Activated CD8-positive, alpha-beta T cell treated with anti-CD3 and anti-CD28 coated beads, Interleukin-2, amount 10 ng/mL, durations not matched to agents 7 days and 5 days (primary cell): ENCODE results near the gene CFAP54. TPM values are rescaled to one million over a fixed set of nuclear protein-coding genes. Genes with fewer than 3 reads are reported as not detected.
"Not testable (repeated sequence)": the region's sequence is repeated elsewhere in the genome, so short reads cannot be mapped to it uniquely, and the experiment has no call there.

Experiments used
- ATAC-seq: fragments of 150-1000 bp; cut with Tn5 transposase; one replicate; pipeline ENCODE4 v1.10.0; 2021; ENCODE audit warnings: moderate library complexity
- CTCF ChIA-PET: fragments of 350-600 bp; sonication (Branson Sonifier 250); formaldehyde crosslinking; loops from one replicate; lab custom pipeline; 2021; ENCODE audit warnings: antibody characterized with exemption; lab: Charles Lee
- POLR2A ChIA-PET: fragments of 350-600 bp; sonication (Branson Sonifier 250); formaldehyde crosslinking; loops from one replicate; lab custom pipeline; 2021; ENCODE audit warnings: antibody characterized with exemption; lab: Charles Lee
- DNase-seq: peaks from one replicate; pipeline ENCODE4 v3.0.0-alpha.2; 2020
- H3K27ac Mint-ChIP-seq: one replicate; pipeline ENCODE4 v1.8.0; 2021; ENCODE audit warnings: mild to moderate bottlenecking, mixed read lengths
- H3K27me3 Mint-ChIP-seq: one replicate; pipeline ENCODE4 v1.8.0; 2021; ENCODE audit warnings: low read depth, mixed read lengths
- H3K36me3 Mint-ChIP-seq: one replicate; pipeline ENCODE4 v1.8.0; 2021; ENCODE audit warnings: low read depth, mixed read lengths
- H3K4me1 Mint-ChIP-seq: one replicate; pipeline ENCODE4 v1.8.0; 2021; ENCODE audit warnings: low read depth, mixed read lengths
- H3K4me3 Mint-ChIP-seq: one replicate; pipeline ENCODE4 v1.8.0; 2021; ENCODE audit warnings: mild to moderate bottlenecking, mixed read lengths
- H3K9me3 Mint-ChIP-seq: one replicate; pipeline ENCODE4 v1.8.0; 2022; ENCODE audit warnings: mixed read lengths; ENCODE audit not compliant: insufficient read depth
- total RNA-seq, 2 experiments: library from RNA; stranded (reverse); gene quantifications; one replicate each; pipeline ENCODE4 v1.2.3, GENCODE V29; 2021

CFAP54 gene
- total RNA-seq, 2 experiments from 2014 or later: 0.18 to 1.2 TPM

DNA sequence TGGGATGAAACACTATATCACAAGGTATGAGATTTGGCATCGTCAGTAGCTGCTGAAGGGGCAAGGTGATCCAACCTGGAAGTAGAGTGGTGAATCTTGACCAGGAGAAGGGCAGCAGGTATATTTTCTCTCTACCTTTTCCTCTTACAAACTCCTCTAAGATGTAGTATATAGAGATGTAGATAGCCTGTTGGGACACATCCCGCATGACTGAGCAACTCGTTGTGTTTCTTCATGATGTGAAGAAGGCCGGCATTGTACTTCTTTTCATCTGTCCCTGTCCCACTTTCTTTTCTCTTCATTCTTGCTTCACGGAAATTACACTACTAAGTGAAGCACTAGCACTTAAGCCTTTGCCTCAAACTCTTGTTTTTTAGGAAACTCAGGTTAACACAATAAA is 7.3 kb upstream of the CFAP54 start:
- CTCF ChIA-PET: interaction anchor here (1.4 to 1.6 kb wide), 2 partner anchors 25 to 80 kb away, joined by 3 to 4 read pairs; no protein-coding TSS in a partner anchor
- Mint-ChIP-seq H3K4me3 (no peak overlapping the region), H3K27ac (no peak overlapping the region)

DNA sequence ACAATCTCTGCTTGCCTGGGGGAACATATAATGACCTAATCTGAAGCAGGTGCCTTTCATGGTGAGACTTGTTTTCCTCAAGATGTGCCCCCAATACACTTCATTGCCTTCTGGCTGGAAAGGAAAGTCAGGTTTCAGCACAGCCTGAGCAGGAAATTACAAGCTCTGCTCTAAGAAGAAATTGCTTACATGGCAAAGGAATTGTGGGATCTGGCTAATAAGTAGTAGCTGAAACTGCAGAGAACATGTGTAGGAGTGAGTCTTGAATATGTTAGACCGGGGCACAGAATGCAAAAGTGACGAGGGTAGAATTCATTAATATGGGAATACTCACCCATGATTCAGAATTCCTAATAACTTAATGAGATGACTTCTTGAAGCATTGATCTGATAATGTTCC is 6.3 kb upstream of the CFAP54 start:
- H3K27me3 Mint-ChIP-seq: peaks cover 2% of the 10 kb centered on the region
- ATAC-seq (no peak), DNase-seq (no peak)
- ChIA-PET CTCF (interaction anchor here (1.1 to 1.4 kb wide), 2 partner anchors 34 to 81 kb away, joined by 3 read pairs; no protein-coding TSS in a partner anchor), POLR2A (no interaction called here)
- H3K4me3 Mint-ChIP-seq: no peak overlapping the region
- H3K27ac Mint-ChIP-seq: no peak overlapping the region
- no peaks in the 10 kb centered on the region for H3K9me3 Mint-ChIP-seq
- H3K4me1 Mint-ChIP-seq: peaks cover 28% of the 10 kb centered on the region
- no peaks in the 10 kb centered on the region for H3K36me3 Mint-ChIP-seq

More for the DNA sequence above, 7.3 kb upstream of the CFAP54 start:
- Mint-ChIP-seq H3K36me3 (no peaks in the 10 kb centered on the region), H3K27me3 (no peaks in the 10 kb centered on the region), H3K4me1 (peaks cover 23% of the 10 kb centered on the region), H3K9me3 (no peaks in the 10 kb centered on the region)
- POLR2A ChIA-PET: interaction anchor here (0.9 kb wide), 1 partner anchor 62 kb away, joined by 3 read pairs; no protein-coding TSS in a partner anchor
- no peak for DNase-seq
- no peak for ATAC-seq

DNA sequence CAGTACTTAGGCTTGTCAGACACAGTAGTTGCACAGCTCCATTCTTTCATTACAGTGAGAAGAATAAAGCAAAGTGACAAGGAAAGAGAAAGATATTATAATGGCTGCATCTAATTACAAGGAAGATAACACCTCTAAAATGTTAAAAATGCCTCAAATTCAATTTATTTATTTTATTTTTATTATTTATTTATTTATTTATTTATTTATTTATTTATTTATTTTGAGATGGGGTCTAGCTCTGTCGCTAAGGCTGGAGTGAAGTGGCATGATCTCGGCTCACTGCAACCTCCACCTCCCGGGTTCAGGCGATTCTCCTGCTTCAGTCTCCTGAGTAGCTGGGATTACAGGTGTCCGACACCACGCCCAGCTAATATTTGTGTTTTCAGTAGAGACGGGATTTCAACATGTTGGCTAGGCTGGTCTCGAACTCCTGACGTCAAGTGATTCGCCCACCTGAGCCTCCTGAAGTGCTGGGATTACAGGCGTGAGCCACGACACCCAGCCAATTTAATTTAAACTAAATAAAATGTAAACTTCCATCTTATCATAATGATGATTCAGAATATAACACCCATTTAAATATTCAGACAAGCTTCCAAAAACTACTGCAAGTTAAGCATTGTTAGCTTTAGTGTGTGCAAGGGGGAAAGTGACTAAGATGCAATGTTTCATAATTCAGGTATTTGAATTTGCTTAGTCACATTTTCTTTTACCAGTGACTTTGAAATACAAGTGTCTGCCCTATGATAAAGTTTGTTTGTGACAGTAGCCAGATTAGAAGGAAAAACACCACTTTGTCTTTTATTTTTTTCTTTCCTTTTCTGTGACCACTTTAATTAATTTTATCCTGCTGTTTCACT is 2.4 kb upstream of the CFAP54 start:
- H3K9me3 Mint-ChIP-seq: no peaks in the 10 kb centered on the region
- H3K27me3 Mint-ChIP-seq: peaks cover 11% of the 10 kb centered on the region
- no peaks in the 10 kb centered on the region for H3K36me3 Mint-ChIP-seq
- no peak overlapping the region for H3K4me3 Mint-ChIP-seq
- no peak for DNase-seq
- ChIA-PET CTCF (interaction anchor here (1.0 to 4.5 kb wide), 7 partner anchors 11 to 272 kb away, joined by 3 to 18 read pairs (median 7); partner anchors contain the start of gene CDK17), POLR2A (interaction anchor here (1.0 kb wide), 1 partner anchor 87 kb away, joined by 4 read pairs; the partner anchor contains the start of gene CDK17)
- H3K27ac Mint-ChIP-seq: no peak overlapping the region
- ATAC-seq: no peak
- peaks cover 41% of the 10 kb centered on the region for H3K4me1 Mint-ChIP-seq

DNA sequence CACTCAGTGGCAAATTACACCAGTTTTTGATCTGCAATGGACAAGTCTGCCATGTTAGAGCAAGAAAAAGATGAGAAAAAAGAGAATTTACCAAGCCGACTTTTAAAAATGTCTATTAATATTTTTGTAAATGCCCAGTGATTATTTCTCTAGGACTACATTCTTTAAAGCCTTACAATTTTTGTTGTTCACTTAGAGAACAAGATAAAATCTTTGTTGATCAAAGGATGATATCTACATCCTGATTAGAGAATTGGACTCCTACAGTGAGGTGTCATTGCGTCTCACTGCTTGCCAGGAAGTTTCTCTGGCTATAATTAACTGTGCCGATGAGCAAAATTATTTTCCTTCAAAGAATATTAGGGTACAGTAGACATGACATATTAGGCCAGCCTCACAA is 1.7 kb upstream of the CFAP54 start:
- Mint-ChIP-seq H3K27ac (no peak overlapping the region), H3K4me1 (peaks cover 41% of the 10 kb centered on the region)

DNA sequence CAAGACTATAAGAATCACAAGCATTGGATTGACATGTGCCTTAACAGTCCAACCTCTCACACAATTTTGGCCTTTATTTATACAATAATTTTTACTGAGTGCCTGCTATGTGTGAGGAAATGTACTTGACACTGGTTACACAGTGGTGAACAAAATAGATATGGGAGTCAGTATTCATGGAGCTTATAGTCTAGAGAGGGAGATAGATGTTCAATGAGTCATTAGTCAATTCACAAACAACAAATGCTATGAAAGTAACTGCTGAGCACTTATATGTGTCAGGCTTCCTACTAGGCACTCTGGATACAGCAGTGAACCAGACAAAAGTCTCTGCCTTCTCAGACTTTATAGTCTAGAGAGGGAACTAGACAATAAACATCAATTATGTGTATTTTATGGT is 3.7 kb downstream of the CFAP54 start:
- ChIA-PET CTCF (interaction anchor here (0.6 to 6.4 kb wide), 4 partner anchors 9 to 92 kb away, joined by 3 to 55 read pairs (median 6); partner anchors contain the start of gene CDK17), POLR2A (no interaction called here)
- H3K36me3 Mint-ChIP-seq: peaks cover 5% of the 10 kb centered on the region
- peaks cover 5% of the 10 kb centered on the region for H3K9me3 Mint-ChIP-seq
- H3K27ac Mint-ChIP-seq: no peak overlapping the region
- peaks cover 37% of the 10 kb centered on the region for H3K4me1 Mint-ChIP-seq
- H3K27me3 Mint-ChIP-seq: peaks cover 10% of the 10 kb centered on the region
- ATAC-seq: no peak
- no peak overlapping the region for H3K4me3 Mint-ChIP-seq
- DNase-seq: no peak

More for the DNA sequence above, 1.7 kb upstream of the CFAP54 start:
- Mint-ChIP-seq H3K4me3 (no peak overlapping the region), H3K9me3 (no peaks in the 10 kb centered on the region), H3K27me3 (peaks cover 12% of the 10 kb centered on the region), H3K36me3 (no peaks in the 10 kb centered on the region)
- ChIA-PET POLR2A (no interaction called here), CTCF (interaction anchor here (1.2 to 4.5 kb wide), 4 partner anchors 10 to 42 kb away, joined by 3 to 55 read pairs (median 12); no protein-coding TSS in a partner anchor)
- ATAC-seq: no peak
- no peak for DNase-seq

DNA sequence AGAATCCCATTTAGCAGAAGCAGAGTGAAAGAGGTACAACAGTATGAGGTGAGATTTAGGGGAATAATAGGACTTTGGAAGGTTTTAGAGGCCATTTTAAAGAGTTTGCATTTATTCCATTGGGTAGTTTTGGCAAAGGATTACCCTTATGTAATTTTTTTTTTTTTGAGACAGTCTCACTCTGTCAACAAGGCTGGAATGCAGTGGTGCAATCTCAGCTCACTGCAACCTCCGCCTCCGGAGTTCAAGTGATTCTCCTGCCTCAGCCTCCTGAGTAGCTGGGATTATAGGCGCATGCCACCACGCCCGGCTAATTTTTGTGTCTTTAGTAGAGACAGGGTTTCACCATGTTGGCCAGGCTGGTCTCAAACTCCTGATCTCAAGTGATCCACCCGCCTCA is 4.8 kb downstream of the CFAP54 start:
- CTCF ChIA-PET: interaction anchor here (6.4 kb wide), 1 partner anchor 93 kb away, joined by 55 read pairs; the partner anchor contains the start of gene CDK17
- H3K36me3 Mint-ChIP-seq, DNase-seq, H3K4me3 Mint-ChIP-seq, ATAC-seq, H3K27ac Mint-ChIP-seq, H3K27me3 Mint-ChIP-seq, H3K9me3 Mint-ChIP-seq: not testable (repeated sequence)
- H3K4me1 Mint-ChIP-seq: peaks cover 31% of the 10 kb centered on the region
- POLR2A ChIA-PET: interaction anchor here (1.0 kb wide), 1 partner anchor 94 kb away, joined by 3 read pairs; the partner anchor contains the start of gene CDK17

DNA sequence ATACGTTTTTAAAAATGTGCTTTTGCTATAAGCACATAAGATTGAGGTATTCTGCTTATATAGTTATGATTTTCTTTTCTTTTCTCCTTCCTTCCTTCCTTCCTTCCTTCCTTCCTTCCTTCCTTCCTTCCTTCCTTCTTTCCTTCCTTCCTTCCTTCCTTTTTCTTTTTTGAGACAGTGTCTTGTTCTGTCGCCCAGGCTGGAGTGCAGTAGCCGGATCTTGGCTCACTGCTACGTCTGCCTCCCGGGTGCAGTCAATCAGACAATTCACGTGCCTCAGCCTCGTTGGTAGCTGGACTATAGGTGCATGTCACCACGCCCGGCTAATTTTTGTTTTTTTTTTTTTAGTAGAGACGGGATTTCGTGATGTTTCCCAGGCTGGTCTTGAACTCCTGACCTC is 5.8 kb downstream of the CFAP54 start:
- Mint-ChIP-seq H3K9me3 (peaks cover 5% of the 10 kb centered on the region), H3K4me3 (no peak overlapping the region), H3K27ac (no peak overlapping the region), H3K27me3 (peaks cover 10% of the 10 kb centered on the region), H3K4me1 (peaks cover 28% of the 10 kb centered on the region), H3K36me3 (peaks cover 5% of the 10 kb centered on the region)
- DNase-seq (no peak), ATAC-seq (no peak)
- ChIA-PET POLR2A (interaction anchor here (0.5 kb wide), 1 partner anchor 94 kb away, joined by 3 read pairs; no protein-coding TSS in a partner anchor), CTCF (interaction anchor here (1.1 to 2.7 kb wide), 2 partner anchors 22 to 433 kb away, joined by 3 to 12 read pairs; no protein-coding TSS in a partner anchor)

DNA sequence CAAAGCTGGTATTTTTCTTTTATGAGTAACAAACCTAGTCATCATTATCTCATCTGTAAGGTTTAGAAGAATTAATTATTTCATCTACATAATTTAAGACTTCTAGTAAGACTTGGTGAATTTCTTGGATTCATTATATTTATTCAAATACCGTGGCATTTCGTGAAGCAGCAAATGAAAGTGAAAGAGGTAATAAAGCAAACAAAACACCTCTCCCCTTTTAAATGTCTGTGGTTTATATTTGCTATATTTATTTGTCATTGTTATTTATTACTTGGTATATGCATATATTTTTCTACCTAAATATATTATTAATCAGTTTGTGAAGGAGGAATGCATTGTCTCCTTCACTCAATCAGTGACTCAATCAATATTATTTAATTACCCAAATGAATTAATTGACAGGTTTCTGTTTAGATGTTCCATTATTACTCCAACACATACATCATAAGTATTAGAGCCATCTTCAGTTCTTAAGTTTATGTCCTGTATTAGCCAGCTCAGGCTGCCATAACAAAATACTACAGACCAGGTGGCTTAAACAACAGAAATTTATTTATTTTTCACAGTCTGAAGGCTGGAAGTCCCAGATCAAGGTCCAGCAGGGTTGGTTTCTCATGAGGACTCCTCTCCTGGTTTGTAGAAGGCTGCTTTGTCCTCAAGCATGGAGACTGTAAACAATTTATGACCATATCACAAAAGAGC is 6.6 kb downstream of the CFAP54 start:
- CTCF ChIA-PET: interaction anchor here (1.1 to 2.7 kb wide), 2 partner anchors 21 to 434 kb away, joined by 3 to 12 read pairs; no protein-coding TSS in a partner anchor
- no peak for DNase-seq
- peaks cover 5% of the 10 kb centered on the region for H3K9me3 Mint-ChIP-seq
- peaks cover 5% of the 10 kb centered on the region for H3K36me3 Mint-ChIP-seq
- POLR2A ChIA-PET: interaction anchor here (0.5 kb wide), 1 partner anchor 95 kb away, joined by 3 read pairs; no protein-coding TSS in a partner anchor
- peak overlapping the region; percentile 32 for H3K4me3 Mint-ChIP-seq
- no peak for ATAC-seq
- H3K4me1 Mint-ChIP-seq: peaks cover 35% of the 10 kb centered on the region
- peaks cover 7% of the 10 kb centered on the region for H3K27me3 Mint-ChIP-seq
- H3K27ac Mint-ChIP-seq: no peak overlapping the region

DNA sequence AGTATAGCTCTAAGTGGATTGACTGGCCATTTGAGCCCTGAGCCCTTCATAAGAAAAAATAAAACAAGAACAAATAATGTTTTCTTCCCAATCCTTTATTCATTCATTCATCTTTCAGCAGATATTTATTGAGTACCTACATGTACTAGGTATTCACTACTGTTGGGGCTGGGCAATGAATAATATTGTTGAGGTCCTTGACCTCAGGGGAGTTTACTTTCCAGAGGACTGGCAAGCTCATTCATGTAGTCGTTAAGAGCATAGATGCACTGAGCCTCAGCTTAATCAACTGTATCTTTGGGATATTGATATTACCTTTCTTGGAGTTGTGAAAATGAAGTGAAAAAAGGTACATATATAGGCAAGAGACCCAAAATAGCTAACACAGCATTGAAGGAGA is 7.6 kb downstream of the CFAP54 start:
- no peak overlapping the region for H3K4me3 Mint-ChIP-seq
- ChIA-PET POLR2A (interaction anchor here (0.6 to 1.2 kb wide), 2 partner anchors 40 to 96 kb away, joined by 3 to 4 read pairs; partner anchors contain the start of gene CDK17), CTCF (interaction anchor here (0.9 to 2.7 kb wide), 5 partner anchors 7 to 96 kb away, joined by 3 to 12 read pairs (median 4); no protein-coding TSS in a partner anchor)
- peaks cover 5% of the 10 kb centered on the region for H3K36me3 Mint-ChIP-seq
- H3K4me1 Mint-ChIP-seq: peaks cover 44% of the 10 kb centered on the region
- H3K9me3 Mint-ChIP-seq: peaks cover 5% of the 10 kb centered on the region
- no peak for ATAC-seq
- DNase-seq: no peak
- H3K27me3 Mint-ChIP-seq: peaks cover 1% of the 10 kb centered on the region
- H3K27ac Mint-ChIP-seq: no peak overlapping the region

DNA sequence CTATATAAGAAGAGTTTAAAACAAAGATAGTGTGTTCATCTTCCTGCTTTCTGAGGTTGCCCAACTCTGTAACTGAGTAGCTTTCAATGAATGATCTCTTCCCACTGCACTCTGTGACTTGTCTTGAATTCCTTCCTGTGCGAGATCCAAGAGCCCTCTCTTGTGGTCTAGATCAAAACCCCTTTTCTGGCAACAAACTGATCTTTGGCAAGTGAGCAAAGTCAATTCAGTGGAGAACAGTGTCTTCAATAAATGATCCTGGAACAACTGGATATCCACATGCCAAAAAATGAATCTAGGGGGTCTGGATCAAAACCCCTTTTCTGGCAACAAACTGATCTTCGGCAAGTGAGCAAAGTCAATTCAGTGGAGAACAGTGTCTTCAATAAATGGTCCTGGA is 8.5 kb downstream of the CFAP54 start:
- H3K9me3 Mint-ChIP-seq: peaks cover 5% of the 10 kb centered on the region
- ChIA-PET CTCF (interaction anchor here (0.6 to 2.7 kb wide), 7 partner anchors 8 to 286 kb away, joined by 3 to 12 read pairs (median 4); no protein-coding TSS in a partner anchor), POLR2A (interaction anchor here (1.2 kb wide), 1 partner anchor 97 kb away, joined by 4 read pairs; the partner anchor contains the start of gene CDK17)
- DNase-seq (no peak), ATAC-seq (no peak)
- H3K4me3 Mint-ChIP-seq: no peak overlapping the region
- H3K36me3 Mint-ChIP-seq: peaks cover 5% of the 10 kb centered on the region
- H3K27me3 Mint-ChIP-seq: no peaks in the 10 kb centered on the region
- peaks cover 51% of the 10 kb centered on the region for H3K4me1 Mint-ChIP-seq
- H3K27ac Mint-ChIP-seq: peak overlapping the region; percentile 13

DNA sequence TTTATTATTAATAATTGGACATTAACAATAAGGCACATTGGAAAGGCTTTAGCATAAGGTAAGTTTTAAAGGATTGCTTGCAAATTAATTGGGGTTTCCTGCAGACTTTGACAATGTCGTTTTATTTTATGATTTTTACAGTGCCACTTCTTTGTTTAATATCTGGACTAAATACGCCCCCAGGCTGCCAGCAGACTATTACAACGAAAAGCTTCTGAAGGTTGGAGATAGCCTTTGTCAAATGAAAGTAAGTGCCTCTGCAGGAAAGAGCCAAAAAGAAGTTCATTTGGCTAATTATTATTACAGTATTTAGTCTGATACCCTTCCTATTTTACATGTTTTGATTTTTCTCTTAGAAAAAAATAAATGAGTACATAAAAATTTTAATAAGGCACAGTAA is 11.3 kb downstream of the CFAP54 start:
- CTCF ChIA-PET: interaction anchor here (0.9 to 4.8 kb wide), 5 partner anchors 9 to 170 kb away, joined by 3 to 41 read pairs (median 6); partner anchors contain the start of genes CDK17 and CFAP54
- peaks cover 5% of the 10 kb centered on the region for H3K9me3 Mint-ChIP-seq
- H3K4me1 Mint-ChIP-seq: peaks cover 54% of the 10 kb centered on the region
- POLR2A ChIA-PET: interaction anchor here (3.8 kb wide), 1 partner anchor 101 kb away, joined by 22 read pairs; the partner anchor contains the start of gene CDK17
- ATAC-seq (no peak), DNase-seq (no peak)
- peaks cover 5% of the 10 kb centered on the region for H3K36me3 Mint-ChIP-seq
- H3K27ac Mint-ChIP-seq: peak overlapping the region; percentile 78
- peak overlapping the region; percentile 16 for H3K4me3 Mint-ChIP-seq
- no peaks in the 10 kb centered on the region for H3K27me3 Mint-ChIP-seq
